Lower lobe of right lung (tissue), 2 donors: ENCODE data around the gene GPR15LG. TPM values are rescaled to one million over a fixed set of nuclear protein-coding genes. Genes with fewer than 3 reads are reported as not detected.

Experiments used
- ATAC-seq, 2 donors: fragments of 200-7000 bp; cut with Tn5 transposase; one replicate each; pipeline ENCODE4 v1.9.1; 2020 to 2022; ENCODE audit warnings: mild to moderate bottlenecking in 2 of 2, moderate library complexity in 2 of 2
- DNase-seq: peaks from one replicate; pipeline ENCODE4 v3.0.0-alpha.2; 2020
- H3K27ac ChIP-seq: fragments of 200-600 bp; one replicate; pipeline ENCODE4 v1.8.0; 2022
- H3K27me3 ChIP-seq: fragments of 200-600 bp; one replicate; pipeline ENCODE4 v1.8.0; 2022; ENCODE audit warnings: low read depth
- H3K36me3 ChIP-seq: fragments of 200-600 bp; one replicate; pipeline ENCODE4 v1.8.0; 2022; ENCODE audit warnings: mild to moderate bottlenecking
- H3K4me1 ChIP-seq: fragments of 200-600 bp; one replicate; pipeline ENCODE4 v1.8.0; 2022
- H3K4me3 ChIP-seq: fragments of 200-600 bp; one replicate; pipeline ENCODE4 v1.8.0; 2022; ENCODE audit warnings: mild to moderate bottlenecking
- H3K9me3 ChIP-seq: fragments of 200-600 bp; one replicate; pipeline ENCODE4 v1.8.0; 2022
- CTCF ChIP-seq: fragments of 200-600 bp; IDR thresholded peaks from one replicate; pipeline ENCODE4 v1.8.0; 2022; ENCODE audit warnings: antibody characterized with exemption, mild to moderate bottlenecking
- intact Hi-C: fragments of 100-400 bp; cut with DNase I; formaldehyde crosslinking; loops from one replicate; pipeline ENCODE4 v1.11.0; 2022
- total RNA-seq: library from RNA; stranded (reverse); fragmentation: NEBNext Ultra II Directional; extraction: Animal tissue kit (Norgen Biotek cat#: 25700); gene quantifications from one replicate; pipeline ENCODE4 v1.2.1, GENCODE V29; 2021
- donor health status: DM: no; HTN: yes; CAD: no; lungs with severe emphysema.

GPR15LG gene
- total RNA-seq, 1 donor from 2014 or later = not detected

GRCh38 chr10:84197643-84198042, 24.0 kb downstream of the GPR15LG start:
- H3K4me3 ChIP-seq = no peak overlapping the region
- no peak for TF ChIP-seq CTCF
- DNase-seq (no peak), ATAC-seq (no peak)
- H3K27ac ChIP-seq = no peak overlapping the region
- H3K36me3 ChIP-seq = no peaks in the 10 kb centered on the region
- H3K27me3 ChIP-seq = peaks cover 43% of the 10 kb centered on the region
- peaks cover 13% of the 10 kb centered on the region for H3K4me1 ChIP-seq
- no peaks in the 10 kb centered on the region for H3K9me3 ChIP-seq
- intact Hi-C loops = no loop called here

- intact Hi-C loops = no loop called here
- Histone ChIP-seq H3K27me3 (peaks cover 38% of the 10 kb centered on the region), H3K4me3 (no peak overlapping the region), H3K36me3 (no peaks in the 10 kb centered on the region), H3K27ac (no peak overlapping the region), H3K9me3 (no peaks in the 10 kb centered on the region), H3K4me1 (peaks cover 13% of the 10 kb centered on the region)
- ATAC-seq = no peak
- no peak for TF ChIP-seq CTCF
- no peak for DNase-seq
These were observed 24.8 kb downstream of the GPR15LG start for GRCh38 chr10:84198206-84198915.

- H3K4me1 ChIP-seq = no peaks in the 10 kb centered on the region
- no peak for ATAC-seq
- no peak overlapping the region for H3K4me3 ChIP-seq
- no peaks in the 10 kb centered on the region for H3K36me3 ChIP-seq
- H3K27me3 ChIP-seq = peaks cover 15% of the 10 kb centered on the region
- intact Hi-C loops = no loop called here
- no peaks in the 10 kb centered on the region for H3K9me3 ChIP-seq
- H3K27ac ChIP-seq = no peak overlapping the region
- DNase-seq = no peak
- TF ChIP-seq CTCF = no peak
These were observed 27.1 kb downstream of the GPR15LG start for GRCh38 chr10:84200537-84201243.

GRCh38 chr10:84201244-84201606, 27.6 kb downstream of the GPR15LG start:
- DNase-seq (no peak), ATAC-seq (no peak)
- Histone ChIP-seq H3K27ac (no peak overlapping the region), H3K4me1 (no peaks in the 10 kb centered on the region), H3K4me3 (no peak overlapping the region), H3K36me3 (no peaks in the 10 kb centered on the region), H3K9me3 (no peaks in the 10 kb centered on the region), H3K27me3 (peaks cover 14% of the 10 kb centered on the region)
- no peak for TF ChIP-seq CTCF
- intact Hi-C loops = no loop called here

- H3K9me3 ChIP-seq = no peaks in the 10 kb centered on the region
- intact Hi-C loops = no loop called here
- ATAC-seq = no peak
- H3K27me3 ChIP-seq = peaks cover 10% of the 10 kb centered on the region
- no peak overlapping the region for H3K4me3 ChIP-seq
- H3K27ac ChIP-seq = no peak overlapping the region
- H3K4me1 ChIP-seq = no peaks in the 10 kb centered on the region
- no peaks in the 10 kb centered on the region for H3K36me3 ChIP-seq
- TF ChIP-seq CTCF = no peak
- no peak for DNase-seq
These were observed 28.1 kb downstream of the GPR15LG start for GRCh38 chr10:84201682-84202081.
